Measurements from ENCODE around the gene TMEM181.

Gene TMEM181

DNA sequence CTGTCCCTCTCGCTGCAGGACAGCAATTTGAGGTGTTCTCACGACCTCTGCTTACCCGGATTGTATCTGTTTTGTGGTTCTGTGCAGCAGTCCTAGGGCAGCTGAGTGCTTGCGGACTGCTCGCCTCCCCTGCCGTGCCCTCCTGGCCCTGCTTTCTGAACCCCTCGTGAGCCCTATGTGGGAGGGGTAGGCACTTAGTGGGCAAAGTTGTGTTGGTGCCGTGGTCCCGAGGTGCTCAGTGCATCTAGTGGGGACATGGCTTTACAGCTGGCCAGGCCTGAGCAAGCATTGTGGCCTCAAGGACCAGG lies 5.2 kb downstream of the TMEM181 start:
- DNase-seq (ENCODE audit: low spot score) = no peak

DNA sequence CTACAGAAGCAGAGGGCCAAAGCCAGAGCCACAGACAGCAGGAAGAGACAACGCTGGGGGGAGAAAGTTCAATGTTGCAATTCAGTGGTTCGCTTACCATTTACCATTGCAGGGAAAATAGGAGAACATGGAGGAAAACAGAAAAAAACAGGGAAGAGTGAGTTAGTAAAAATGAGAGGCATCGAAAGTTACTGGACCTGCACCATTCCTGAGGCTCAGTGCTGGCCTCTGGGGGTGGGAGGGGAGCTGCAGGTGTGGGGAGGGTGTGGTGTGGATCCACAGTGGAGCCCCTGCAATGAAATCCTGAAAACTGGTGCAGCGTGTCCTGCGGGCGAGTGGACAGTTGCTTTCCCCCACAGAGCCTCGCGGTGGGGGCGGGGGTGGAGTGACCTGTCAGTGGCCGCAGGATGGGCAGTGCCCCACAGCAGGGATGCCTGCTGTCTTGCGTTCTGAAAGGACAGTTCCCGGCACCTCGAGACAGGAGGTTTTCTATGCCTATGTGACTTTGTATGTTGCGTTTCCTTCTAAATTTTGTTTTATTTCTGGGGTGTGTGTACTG lies 5.7 kb downstream of the TMEM181 start:
- no peak for DNase-seq (ENCODE audit: low spot score)

DNA sequence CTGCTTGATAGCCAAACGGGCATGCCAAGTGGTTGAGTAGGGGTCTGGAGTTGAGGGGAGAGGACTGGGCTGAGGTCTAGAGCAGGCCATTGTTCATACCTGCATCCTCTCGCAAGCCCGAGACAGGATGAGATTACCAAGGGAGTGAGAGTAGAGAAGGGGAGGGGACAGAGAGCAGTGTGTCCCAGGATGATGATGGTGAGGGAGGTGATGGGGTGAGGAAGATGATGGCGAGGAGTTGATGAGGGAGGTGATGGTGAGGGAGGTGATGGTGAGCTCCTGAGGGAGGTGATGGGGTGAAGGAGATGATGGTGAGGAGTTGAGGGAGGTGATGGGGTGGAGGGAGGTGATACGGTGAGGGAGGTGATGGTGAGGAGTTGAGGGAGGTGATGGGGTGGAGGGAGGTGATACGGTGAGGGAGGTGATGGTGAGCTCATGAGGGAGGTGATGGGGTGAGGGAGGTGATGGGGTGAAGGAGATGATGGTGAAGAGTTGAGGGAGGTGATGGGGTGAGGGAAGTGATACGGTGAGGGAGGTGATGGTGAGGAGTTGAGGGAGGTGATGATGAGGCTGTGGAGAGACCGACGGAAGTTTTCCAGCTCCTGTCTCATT lies 6.4 kb downstream of the TMEM181 start:
- DNase-seq (ENCODE audit: low spot score) = no peak

DNA sequence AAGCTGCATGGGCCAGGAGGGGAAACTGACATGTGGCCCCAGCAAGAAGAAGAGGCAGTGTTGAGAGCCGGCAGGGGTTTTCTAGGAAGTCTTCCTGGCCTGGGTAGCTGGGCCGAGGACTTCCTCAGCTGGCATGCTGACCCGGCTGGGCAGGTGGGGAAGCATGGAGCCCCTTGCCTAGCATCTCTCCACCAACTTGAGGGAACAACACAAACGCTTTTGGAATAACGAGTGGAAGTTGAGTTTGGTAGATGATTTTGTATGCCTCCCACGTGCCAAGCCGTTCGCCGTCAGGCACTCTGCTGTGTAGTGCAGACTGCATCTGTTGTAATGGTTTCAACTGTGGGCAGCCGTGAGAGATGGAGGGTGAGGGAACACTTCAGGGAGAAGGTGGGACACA lies 7.3 kb downstream of the TMEM181 start:
- no peak for DNase-seq (ENCODE audit: low spot score)

DNA sequence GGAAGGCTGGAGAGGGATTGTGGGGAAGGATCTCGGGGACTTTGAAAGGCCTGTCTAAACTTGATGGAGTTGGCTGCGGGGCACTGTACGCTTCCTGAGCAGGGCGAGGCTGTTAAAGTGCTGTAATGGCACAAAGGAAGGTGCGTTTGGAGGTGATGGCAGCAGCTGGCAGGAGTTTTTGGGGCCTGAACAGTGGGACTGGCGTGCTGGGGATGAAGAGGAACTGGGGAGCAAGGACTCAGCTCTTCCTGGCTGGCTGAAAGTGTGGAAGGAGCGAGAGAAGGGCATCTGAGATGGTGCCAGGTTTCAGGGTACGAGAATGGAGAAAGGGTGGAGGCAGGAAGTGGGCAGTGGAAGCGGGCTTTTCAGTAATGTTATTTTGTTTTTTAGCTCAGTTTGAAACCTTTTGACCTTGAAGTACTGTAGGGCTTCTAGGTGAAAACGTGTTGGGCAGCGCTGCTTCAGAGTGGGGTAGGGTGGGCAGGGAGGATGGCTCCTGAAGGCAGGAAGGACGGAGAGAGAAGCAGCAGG lies 8.0 kb downstream of the TMEM181 start:
- DNase-seq (ENCODE audit: low spot score) = no peak

DNA sequence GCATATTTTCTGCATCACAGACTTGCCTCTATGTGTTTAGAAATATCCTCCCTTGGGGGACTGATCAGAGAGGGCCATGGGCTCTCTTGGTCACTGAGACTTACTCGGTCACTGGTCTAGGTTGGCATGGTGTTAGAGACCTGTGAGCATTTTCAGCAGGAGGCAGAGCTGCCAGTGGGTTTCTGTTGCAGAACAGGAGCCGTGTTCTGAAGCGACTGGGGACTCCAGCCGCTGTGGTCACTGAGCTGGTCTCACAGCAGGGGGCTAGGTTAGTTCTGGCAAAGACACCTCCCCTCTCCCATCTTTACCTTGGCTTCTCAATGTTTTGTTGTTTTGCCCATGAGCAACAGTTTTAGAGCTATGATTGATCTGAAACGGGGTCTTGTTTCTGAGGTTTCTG lies 8.7 kb downstream of the TMEM181 start:
- no peak for DNase-seq (ENCODE audit: low spot score)

DNA sequence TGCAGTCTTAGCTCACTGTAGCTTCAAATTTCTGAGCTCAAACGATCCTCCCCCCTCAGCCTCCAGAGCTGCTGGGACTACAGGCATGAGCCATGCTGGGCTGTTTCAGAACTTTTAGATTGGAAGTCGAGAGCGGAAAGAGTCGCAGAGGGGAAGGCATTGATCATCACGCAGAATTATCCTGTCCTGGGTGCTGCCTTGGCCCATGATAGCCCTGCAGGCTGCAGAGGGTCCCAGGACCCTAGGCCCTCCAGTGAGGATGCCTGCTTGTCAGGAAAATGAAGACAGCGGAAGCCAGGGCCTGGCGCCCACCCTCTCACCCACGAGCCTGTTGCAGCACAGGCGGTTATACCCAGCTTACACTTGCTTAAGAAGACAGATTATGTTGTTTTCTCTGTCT lies 9.1 kb downstream of the TMEM181 start:
- no peak for DNase-seq (ENCODE audit: low spot score)

DNA sequence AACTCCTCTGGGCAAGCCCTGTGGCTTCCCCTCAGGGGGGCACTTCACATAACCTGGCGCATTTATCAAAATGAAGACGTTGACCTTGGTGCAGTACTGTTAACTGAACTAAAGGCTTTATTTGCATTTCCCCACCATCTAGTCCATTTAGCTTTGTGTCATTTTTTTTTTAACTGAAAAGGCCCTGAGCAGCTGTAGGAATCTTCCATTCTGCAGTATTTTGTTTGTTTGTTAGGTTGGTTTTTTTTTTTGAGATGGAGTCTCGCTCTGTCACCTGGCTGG lies 10.7 kb downstream of the TMEM181 start:
- no peak for DNase-seq (ENCODE audit: low spot score)

DNA sequence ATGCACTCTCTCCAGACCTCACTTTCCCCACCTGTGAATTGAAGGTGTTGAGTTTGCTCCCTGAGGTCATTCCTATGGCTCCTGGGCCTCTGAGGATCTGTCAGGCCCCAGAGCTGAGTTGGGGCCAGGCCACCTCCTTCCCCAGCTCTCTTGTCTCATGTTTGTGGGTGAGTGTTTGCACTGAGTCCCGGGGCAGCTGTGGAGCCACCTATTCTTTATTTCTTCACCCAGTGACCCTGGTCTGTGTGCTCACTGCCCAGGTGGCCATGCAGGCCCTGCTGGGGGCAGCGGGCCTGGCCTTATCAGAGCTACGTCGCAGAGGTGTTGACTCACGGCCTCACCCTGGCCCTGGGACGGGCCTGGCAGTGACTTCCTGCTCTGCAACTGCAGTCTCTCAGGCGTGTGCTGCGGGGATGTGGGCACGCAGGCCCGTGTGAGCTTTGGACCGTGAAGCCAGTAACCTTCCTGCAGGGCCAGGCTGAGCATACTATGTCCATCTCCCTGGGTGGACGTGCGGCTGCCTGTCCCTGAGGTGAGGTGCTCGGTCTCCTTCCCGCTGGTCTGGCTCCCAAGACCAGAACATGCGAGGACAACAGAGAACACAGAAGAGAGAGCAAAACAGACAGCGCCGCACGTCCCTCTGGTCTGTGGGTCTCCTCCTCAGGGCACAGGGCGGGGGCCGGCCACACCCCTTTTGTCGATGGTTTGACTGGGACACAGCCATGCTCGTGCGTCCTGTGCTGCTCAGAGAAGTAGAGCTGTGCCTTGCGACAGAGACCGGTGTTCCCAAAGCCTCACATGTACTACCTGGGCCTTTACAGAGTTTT lies 12.1 kb downstream of the TMEM181 start:
- no peak for DNase-seq (ENCODE audit: low spot score)

DNA sequence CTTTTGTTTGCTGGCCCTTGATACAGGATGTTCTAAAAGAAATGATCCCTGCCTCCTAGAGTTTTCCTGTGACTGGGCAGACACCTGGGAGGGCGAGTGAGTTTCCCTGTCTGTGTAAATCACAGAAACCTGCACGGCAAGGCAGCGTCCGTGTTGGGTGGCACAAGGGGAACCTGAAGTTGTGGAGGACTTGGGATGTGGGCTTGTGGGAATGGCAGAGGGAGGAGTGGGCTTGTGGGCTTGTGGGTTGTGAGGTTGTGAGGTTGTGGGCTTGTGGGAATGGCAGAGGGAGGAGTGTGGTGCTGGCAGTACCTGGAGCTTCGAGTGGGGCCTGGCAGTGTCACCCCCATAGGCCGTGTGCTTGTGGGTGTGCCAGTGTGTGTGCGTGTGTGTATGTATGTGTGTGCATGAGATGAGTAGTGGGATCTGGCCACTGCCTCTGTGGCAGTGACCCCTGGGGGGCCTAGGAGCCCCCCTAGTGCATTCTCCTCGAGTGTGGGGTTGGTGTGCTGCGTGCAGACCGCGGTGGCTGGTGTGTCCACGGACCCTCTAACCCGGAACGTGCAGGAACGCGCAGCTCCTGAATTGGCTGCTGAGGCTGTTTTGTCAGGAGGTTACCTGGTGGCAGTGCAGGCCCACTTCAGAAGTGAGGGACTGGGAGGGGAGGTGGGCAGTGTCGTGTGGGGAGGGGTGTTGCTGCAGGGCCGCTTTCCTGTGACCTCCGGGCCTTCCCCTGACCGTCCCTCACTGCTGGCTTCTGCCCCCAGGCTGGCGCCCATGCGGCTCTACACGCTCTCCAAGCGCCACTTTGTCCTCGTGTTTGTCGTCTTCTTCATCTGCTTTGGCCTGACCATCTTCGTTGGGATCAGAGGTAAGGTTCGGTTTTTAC lies 13.0 kb downstream of the TMEM181 start:
- DNase-seq (ENCODE audit: low spot score) = no peak

DNA sequence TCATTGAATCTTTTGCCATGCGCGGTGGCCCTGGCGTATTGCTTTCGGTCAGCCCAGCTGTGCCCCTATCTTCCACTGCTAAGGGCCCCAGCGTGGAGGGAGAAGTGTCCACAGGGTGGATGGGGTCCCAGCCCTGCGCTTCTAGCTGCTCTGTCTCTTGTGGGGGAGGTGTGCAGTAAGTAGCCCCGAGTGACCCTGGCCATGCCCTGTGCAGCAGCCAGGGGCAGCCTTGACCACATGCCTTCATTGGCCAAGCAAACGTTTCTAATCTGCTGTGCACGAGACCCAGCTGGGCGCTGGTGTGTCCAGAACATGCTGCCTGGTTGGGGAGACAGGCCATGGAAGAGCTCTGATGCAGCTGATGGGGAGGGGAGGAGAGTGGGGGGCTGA lies 13.6 kb downstream of the TMEM181 start:
- no peak for DNase-seq (ENCODE audit: low spot score)

DNA sequence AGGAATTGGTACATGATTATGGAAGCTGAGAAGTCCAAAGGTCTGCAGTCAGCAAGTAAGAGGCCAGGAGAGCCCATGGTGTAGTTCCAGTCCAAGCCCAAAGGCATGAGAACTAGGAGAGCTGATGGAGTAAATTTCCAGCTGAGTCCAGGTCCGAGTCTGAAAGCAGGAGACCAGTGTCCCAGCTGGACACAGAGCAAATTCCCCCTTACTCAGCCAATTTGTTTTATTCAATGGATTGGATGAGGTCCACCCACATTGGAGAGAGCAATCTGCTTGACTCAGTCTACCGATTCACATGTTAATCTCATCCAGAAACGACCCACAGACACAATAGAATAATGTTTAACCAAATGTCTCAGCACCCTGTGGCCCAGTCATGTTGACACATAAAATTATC lies 14.9 kb downstream of the TMEM181 start:
- DNase-seq (ENCODE audit: low spot score) = no peak

DNA sequence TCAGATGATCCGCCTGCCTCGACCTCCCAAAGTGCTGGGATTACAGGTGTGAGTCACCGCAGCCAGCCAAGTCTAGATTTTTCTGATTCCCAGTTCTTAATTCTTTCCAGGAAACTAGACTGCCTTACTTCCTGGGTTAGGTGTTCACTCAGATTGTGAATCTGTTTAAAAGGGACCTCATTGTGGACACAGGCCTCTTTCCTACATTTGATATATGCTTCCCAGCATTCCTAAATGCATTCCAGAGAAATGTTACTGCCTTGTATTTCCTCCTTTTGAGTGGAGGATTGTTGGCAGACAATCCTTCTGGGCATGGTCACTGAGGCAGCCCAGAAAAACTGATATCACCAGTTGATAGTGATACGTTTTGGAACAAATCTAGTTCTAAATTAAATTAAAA lies 15.7 kb downstream of the TMEM181 start:
- no peak for DNase-seq (ENCODE audit: low spot score)

DNA sequence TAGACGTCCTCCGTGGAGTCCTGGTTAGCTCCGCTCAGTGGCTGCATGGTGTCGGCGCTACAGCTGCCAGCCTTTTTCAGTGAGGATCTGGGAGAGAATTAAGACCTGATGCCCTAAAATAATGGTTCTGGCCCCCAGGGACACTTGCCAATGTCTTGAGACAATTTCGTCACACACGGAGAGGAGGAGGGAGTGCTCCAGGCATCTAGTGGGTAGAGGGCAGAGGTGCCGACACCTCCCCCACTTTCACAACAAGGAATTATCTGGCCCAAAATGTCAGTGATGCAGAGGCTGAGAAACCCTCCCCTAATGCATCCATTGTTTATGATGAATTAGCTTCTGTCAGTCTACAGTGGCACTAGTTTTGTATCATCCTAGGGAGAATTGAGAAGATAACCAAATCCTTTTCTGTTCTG lies 24.4 kb downstream of the TMEM181 start:
- DNase-seq (ENCODE audit: low spot score) = peak; percentile 64

DNA sequence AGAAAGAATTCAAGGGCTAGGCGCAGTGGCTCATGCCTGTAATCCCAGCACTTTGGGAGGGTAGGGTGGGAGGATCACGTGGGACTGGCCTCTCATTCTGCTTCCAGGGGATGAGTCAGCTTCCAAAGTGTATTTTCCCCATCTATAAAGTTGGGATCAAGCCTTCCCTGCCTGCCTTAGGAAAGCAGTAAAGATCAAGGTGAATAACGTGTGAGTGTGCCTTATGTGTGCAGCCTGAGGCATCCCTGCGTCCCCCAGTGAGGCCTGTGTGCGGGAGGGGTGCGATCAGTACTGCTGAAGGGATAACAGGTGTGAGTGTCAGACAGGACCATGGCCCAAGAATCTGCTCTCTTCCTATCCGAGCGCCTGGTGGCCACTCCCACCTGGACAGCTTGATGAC lies 26.8 kb downstream of the TMEM181 start:
- no peak for DNase-seq (ENCODE audit: low spot score)

DNA sequence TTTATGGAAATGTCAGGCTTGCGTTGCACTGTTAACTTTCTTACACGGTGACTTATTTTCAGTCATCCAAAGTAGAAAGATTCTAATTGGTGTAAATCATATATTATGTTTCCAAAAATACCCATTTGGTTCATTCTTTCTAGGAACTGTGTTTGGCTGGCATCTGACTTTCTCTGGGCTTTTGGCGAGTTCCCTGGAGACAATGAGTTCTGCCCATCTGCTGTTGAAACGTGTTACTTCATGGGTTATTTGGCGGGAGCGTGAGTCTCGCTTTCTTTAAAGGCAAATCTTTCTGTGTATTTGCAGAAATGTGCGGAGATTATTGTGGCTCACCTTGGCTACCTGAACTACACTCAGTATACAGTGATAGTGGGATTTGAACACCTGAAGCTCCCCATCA lies 29.5 kb downstream of the TMEM181 start:
- no peak for DNase-seq (ENCODE audit: low spot score)

DNA sequence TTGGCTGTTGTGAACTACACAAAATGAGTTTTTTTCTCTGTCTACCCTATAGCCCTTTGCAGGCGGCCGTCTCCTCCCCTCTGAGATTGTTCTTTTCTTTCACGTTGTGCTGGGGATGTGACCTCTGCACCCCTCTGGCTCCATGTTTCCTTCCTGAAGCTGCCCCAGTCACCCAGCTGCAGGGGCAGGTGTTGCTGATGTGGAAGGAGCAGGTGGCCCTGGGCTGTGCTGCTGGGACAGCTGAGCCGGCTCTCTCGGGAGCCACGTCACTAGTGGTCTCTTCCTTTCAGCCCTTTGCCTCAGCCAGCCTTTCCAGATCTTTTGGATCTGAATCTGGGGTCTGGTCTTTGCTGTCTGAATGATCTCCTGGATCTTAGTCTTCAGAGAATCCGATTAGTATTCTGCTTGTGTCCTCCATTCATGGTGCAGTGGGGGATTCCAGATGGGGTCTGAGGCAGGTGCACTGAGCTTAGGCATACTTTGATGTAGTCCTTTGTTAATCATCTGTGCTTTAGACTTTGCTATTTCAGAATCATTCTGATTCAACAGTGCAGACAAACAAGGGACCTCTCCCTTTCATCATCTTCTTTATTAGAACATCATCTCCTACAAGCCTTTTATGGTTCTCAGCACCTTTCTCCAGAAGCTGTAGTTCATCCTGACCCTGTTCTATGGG lies 31.4 kb downstream of the TMEM181 start:
- DNase-seq (ENCODE audit: low spot score) = no peak

DNA sequence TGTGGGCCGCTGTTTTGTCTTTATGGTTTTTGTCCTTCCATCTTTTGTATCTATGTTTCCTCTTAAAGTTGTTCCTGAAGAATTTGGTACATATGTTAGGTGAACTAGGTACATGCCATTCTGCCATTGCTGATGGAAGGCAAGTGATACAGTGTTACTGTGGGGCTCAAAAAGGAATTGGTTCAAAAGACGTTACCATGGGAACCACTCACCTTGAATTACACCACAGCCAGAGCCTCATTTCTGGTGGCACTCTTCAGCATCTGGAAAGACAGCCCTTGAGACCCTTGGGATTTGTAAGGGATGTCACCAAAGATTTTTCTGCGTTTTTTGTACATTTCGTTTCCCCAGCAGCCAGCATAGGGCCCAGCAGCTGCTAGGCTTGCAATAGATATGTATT lies 31.9 kb downstream of the TMEM181 start:
- no peak for DNase-seq (ENCODE audit: low spot score)

DNA sequence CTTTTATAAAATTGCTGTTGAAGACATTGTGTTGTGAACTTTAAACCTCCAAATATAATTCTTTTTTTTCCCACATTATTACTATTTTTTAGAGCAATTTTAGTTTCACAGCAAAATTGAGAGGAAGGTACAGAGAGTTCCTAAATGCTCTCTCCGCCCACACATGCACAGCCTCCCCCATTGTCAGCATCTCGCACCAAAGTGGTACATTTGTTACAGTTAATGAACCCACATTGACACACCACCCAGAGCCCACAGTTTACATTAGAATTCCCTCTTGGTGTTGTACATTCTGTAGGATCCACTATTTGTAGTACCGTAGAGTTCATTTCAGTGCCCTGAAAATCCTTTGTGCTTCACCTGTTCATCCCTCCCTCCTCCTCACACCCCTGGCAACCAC lies 33.8 kb downstream of the TMEM181 start:
- DNase-seq (ENCODE audit: low spot score) = no peak

DNA sequence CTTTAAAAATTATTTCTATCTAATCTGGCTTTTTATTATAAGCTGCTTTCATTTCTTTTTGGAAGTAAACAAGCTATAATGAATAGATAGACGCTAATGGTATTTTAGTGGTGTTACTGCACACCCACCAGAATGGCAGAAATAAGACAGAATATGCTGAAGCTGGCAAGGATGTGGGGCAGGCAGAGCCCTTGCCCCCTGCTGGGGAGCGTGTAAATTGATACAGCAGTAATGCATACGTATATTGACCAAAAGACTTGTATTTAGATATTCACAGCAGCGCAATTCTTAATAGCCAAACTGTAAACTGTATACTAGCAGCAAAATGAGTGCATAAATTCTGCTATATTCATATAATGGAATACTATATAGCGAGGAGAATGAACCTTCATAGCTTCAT lies 35.3 kb downstream of the TMEM181 start:
- DNase-seq (ENCODE audit: low spot score) = no peak

DNA sequence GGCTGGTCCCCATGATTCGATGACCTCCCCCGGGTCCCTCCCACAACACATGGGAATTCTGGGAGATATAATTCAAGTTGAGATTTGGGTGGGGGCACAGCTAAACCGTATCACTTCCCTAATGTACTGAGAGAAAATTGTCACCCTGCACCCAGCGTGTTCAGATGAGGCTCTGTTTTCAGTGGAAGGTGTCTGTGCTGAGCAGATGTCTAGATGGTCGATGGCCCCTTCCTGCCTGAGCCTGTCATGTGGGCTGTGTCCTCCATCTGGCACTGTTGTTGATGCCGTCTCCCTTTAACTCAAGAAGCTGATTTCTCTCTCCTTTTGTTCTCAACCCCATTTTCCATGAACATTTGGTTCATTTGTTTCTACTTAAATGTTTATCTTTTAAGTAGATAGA lies 37.0 kb downstream of the TMEM181 start:
- no peak for DNase-seq (ENCODE audit: low spot score)

DNA sequence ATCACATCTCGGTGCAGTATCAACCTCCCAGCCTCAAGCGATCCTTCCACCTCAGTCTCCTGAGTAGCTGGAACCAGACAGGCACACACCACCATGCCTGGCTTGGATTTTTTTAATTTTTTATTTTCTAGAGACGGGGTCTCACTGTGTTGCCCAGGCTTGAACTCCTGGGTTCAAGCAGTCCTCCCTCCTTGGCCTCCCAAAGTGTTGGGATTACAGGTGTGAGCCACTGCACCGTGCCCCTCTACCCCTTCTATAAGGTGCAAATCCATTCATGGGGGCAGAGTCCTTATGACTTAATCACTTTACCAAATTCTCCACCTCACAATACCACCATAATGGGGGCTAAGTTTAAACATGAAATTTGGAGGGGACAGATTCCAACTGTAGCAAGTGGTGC lies 37.7 kb downstream of the TMEM181 start:
- DNase-seq (ENCODE audit: low spot score) = no peak

Measured in globus pallidus (tissue), 1 donor.